ENCODE results near the gene THSD4.
A peak's percentile ranks its signal among the peaks of the same experiment; 100 is the strongest.
"Not testable (repeated sequence)": the region's sequence is repeated elsewhere in the genome, so short reads cannot be mapped to it uniquely, and the experiment has no call there.

The THSD4 gene

DNA sequence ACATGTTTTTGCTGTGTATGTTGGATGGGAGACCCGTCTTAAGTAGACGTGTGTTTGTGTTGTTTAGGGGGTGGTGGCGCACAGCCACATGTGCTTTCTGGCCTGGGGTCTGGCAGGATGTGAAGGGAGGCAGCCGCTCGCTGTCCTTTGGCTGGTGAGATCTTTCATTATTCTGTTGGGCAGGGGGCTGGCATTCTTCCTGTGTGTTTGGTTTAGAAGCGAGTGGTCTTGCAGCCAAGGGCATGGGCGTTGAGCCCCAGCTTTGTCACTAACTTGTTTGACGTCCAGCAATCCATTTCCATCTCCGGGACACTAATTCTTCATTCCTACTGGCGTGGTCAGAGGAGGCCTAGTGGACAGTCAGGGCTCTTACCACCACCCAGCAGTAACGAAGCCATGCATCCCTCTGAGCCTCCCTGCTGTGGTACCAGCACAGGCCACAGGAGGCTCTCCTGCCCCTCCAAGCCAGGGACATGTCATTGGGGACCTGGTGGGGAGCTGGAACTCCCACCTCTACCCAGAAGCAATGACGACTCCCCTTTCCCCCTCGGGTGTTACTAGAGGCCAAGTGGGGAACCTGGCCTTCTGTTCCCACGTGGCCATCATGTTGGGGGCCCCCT, 10.7 kb downstream of the THSD4 start:
- no peak for DNase-seq

DNA sequence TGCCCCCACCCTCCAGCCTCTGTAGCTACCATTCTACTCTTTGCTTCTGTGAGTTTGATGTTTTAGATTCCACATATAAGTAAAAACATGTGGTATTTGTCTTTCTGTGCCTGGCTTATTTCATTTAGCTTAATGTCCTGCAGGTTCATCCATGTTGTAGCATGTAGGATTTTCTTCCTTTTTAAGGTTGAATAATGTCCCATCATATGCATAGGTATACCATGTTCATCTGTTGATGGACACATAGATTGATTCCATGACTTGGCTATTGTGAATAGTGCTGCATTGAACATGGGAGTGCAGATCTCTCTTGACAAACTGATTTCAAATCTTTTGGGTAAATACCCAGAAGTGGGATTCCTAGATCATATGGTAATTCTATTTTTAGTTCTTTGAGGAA, 11.8 kb downstream of the THSD4 start:
- no peak for DNase-seq

DNA sequence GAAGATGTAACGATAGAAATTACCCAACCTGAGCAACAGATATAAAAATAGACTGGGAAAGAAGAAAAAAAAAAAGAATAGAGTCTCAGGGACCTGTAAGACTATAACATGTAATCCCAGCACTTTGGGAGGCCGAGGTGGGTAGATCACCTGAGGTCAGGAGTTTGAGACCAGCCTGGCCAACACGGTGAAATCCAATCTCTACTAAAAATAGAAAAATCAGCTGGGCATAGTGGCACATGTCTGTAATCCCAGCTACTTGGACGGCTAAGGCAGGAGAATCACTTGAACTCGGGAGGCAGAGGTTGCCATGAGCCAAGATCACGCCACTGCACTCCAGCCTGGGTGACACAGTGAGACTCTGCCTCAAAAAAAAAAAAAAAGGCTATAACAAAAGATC, 12.9 kb downstream of the THSD4 start:
- DNase-seq, result not testable (repeated sequence)

DNA sequence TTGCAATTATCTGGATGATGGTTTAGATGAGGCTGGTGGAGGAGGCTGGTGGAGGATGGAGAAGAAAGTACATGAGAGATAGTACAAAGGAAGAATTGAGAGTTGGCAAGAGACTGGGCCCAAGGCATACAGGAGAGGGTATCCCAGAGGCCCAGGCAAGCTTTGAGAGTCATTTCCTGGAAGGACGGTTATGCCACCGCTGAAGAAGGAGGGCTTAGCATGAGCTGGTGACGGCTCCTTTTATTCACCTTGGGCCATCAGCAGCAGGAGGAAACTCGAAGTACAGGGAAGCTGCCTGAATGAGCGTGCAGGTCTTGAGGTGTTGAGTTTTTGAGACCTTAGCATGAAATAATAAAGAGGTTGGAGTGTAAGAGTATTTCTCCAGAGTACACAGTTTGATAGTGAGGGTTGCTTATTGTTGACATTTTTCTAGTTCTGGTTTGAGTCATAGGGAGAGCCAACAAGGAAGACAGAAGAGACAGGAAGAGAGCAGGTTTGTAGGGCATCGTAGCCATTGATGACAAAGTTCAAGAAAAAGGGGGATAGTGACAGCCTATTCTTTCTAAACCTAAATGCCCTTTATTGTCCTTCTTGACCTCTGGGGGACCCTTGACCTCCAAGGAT, 13.8 kb downstream of the THSD4 start:
- no peak for DNase-seq

DNA sequence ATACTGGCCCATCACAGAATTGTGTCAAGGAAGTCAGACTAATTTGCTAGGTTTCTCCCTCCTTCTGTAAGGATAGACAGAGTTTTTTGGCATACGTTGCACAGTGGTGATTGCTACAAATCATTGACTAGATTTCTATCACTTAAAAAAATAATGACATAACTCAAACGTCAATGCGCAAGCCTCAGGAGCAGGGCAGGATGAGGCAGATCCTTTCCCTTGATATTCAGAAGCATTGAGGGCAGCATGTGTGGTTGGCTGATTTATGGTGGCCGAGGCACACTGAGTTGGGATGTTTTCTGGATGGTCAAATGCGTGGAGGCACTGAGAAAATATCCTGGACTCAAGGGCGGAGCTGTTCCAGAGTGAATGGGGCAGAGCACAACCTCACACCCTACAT, 14.4 kb downstream of the THSD4 start:
- no peak for DNase-seq

DNA sequence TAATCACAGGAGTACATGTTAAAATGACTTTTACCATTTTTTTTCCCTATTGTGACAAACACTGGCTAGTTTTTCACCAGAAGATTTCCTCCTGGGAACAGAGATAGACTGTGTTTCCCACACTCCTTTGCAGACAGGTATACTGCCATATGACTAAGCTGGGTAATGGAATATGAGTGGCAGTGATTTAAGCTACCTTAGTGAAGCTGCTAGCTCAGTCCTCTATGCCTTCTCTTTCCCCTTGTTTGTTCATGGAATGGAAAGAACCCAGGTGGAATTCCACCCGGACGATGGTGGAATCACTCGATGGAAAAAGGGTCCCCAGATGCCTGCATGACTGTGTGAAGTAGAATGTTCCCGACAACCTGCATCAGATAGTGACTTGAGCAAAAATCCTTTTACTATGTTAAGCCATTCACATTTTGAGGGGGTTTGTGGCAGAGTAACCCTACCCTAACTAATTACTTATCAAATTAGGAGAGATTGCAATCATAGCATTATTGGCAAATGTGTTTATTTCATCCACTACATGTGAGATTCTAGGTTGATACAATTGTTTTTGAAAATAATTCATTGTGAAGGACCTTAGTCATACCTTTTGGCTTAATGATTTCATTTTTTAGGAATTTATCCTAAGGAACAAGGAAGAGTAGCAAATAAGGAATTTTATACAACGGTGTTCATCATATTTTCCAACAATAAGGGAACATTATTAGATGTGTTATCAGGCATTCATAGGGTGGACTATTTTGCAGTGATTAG, 16.5 kb downstream of the THSD4 start:
- DNase-seq, result no peak

DNA sequence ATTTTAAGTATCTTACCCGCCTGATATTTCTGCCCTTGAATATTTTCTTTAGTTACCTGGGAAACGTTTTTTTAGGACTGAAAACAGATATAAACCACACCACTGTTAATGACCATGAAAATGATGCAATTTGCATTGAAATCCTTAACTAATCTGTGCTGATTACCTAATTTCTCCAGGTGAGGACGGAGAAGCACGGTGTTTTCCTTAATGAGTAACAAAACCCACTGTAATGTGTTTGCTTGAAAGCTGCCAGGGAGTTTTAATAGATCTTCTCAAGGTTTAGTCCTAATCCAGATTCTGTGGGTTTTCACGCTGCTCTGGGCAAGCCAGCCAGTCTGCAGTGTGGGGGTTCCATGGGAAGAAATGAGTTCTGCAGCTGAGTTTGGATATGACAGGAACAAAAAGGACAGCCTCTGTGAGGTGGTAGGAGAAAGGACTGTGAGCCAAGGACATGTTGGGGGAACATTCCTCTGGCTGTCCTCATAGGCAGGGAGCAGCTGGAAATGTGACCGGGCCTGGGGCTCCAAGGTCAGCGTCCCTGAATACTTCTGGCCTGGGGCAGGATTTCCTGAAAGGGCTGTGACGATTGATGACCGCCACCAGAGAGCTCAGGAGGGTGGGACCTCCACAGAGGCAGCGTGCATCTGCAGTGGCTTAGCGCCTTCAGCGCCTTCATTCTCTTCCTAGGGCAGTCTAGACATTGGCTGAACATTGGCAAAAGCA, 18.6 kb downstream of the THSD4 start:
- no peak for DNase-seq

DNA sequence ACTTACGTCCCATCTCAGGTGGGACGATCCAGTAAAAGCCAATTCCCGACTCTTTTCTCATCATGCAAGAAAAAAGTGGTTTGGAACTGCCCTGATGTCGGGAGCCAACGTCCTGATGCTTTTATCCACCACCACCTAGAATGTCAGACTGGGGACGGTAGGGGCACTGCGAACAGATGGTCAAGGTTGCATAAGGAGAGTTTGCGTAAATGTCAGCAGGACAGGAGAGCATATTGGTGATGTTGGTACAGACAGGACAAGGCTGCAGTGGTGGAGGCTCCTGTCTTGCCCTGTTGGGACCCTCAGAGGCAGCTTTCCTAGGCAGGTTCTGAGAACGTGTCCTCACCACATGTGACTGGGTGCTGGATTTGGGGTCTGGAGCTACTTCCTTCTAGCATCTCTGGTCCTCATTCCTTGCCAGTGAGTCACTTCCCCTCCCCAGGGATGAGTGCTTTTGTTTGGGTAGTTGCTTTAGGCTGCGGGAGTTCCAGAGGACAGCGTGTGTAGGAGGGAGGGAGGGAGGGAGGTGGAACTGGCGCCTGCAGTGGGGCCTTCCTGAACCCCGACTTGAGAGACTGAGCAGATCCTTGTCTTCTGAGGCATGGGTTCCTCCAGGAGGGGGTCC, 21.0 kb downstream of the THSD4 start:
- DNase-seq, result no peak

DNA sequence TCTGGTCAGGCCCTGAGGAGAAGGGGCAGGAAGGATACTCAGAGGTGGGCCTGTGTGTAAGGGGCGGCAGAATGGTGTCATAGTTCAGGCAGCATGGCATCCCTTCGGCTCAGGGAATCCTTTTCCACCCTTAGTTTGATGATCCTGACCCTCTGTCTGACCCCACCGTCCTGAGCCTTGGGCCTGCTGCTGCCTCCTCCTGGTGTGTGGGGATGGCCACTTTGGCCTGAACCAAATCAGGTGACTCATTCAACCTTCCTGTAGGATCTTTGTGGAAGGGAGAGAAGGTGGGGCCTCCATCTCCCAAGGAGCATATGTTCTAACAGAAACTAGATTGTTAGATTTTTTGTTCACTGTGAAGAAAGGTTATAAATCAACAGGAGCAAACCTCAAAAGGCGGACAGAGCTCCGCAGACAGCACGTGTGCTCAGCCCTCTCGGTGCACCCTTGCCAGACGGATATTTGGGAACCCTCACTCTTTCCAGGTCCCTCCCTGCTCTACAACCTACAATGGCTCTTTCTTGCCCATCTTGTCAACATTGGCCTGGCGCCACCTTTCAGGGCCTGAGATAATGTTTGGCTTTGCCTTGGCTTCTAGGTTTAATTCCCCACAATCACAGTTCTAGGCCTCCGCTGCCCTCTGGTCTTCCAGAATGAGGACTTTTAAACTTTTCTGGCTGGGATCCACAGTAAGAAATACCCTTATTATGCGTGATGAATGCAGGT, 21.7 kb downstream of the THSD4 start:
- no peak for DNase-seq

DNA sequence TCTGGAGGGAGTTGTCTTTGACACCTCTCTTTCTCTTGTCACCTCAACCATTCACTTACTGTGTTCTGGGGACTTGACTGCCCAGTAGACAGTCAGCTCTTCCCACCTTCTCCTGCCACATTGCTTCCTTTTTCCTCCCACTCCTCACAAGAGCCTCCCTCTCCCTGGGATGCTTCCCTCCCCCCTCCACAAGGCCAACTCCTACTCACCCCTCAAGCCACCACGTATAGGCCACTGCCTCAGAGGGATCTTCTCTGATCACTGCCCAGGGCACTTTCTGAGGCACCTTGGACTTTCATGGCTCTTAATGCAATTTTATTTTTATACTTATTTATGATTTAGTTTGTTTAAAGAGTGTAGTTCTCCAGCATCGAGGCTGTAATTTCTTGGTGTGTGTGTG, 23.2 kb downstream of the THSD4 start:
- no peak for DNase-seq

DNA sequence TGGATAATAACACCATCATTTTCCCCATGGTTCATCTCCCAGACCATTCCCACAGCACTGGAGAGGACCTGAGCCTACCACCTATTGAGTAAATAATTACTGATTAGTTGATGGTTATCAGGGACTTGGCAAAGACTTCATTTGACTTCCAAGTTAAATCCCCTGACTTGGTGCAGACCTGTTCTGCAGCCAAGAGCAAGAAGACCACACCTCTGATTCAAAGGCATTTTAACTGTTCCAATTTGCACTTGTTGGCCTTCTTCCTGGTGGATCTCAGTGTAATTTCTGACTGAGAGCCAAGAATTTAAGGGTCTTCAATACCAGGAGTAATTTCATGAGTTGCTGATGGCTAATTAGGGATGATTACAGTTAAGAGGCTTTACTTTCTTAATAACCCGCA, 24.0 kb downstream of the THSD4 start:
- DNase-seq, result no peak

DNA sequence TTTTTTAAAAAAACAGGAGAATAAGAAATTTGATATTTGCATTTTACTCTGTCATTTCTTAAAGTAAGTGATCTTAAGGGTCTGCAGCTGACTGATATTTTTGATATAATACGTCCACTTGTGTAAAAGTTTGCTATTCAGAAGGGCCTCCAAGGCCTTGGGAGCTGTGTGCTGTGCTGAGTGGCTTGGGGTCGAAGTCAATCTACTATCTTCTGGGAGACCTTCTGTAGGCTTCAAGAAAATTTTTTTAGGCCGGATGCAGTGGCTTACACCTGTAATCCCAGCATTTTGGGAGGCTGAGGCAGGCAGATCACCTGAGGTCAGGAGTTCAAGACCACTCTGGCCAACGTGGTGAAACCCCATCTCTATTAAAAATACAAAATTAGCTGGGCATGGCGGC, 26.3 kb downstream of the THSD4 start:
- no peak for DNase-seq

DNA sequence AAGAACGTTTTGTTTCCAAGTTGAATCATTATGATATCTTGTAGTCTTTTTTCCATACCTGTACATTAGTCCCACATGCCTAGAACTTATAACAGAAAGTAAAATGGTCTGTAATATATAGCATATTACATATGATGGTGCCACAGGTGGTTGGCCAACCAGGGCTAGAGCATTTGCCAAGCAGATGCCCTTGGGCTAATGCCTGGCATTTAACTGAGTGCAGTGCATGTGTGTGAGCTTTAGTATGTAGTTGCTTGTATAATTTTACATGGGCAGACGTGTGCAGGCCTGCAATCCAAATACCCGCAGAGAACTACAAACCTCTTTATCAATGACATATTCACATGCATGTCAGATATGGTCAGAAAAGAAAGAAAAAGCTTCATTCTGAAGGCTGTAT, 27.5 kb downstream of the THSD4 start:
- no peak for DNase-seq

DNA sequence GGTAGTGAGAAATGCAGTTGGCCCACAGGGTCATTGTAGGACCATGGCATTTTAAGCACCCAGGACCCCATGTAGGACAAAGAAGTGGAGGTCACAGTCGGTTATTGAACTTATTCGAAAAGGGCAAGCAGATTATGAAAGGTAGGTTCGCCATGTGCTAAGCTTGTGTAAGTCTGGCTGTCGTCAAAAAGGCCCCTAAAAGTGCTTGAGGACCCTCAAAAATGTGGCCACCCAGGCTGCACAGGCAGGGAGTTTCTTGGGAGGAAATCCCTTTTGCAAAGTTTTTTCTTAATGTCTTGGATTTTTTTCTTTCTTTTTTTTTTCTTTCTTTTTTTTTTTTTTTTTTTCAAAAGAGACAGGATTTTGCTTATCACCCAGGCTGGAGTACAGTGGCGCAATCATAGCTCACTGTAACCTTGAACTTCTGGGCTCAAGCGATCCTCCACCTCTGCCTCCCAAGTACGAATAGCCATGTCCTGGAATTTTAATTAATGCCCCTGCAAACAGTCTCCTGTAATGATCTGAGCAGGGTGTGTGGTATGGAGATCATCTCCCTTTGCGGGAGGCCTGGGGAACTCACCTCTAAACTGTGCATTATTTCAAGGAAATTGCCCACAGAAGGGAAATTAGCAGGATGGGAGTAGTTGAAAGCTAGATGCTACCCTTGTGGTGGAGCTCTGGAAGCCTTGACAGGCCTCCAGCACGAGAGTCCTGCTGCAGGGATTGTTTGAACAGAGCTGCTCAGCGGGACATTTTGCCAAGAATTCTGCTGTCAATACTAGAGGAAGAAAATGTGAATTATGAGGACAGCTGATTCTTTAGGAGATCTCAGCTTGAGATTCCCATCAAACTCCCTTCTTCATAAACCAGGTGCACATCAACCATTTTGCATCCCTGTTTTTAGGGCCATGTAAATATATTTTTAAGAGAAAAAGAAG, 28.4 kb downstream of the THSD4 start:
- no peak for DNase-seq

DNA sequence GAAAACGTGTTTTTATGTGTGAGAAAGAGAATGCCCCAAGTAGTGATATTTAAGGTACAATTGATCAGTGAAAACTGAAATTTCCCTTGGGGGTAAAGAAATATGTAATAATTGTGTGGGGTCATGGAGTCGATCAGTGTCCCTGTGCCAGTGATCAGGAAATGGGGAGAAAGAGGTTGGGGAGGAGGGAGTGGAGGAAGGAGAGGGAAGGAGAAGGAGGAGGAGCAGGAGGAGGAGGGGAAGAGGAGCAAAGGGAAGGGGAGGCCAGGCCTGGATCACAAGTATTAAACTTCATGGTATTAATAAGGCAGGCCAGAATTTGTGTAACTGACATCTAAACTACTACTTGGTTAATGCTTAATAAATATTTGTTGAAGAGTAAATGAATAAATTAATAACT, 30.4 kb downstream of the THSD4 start:
- no peak for DNase-seq

DNA sequence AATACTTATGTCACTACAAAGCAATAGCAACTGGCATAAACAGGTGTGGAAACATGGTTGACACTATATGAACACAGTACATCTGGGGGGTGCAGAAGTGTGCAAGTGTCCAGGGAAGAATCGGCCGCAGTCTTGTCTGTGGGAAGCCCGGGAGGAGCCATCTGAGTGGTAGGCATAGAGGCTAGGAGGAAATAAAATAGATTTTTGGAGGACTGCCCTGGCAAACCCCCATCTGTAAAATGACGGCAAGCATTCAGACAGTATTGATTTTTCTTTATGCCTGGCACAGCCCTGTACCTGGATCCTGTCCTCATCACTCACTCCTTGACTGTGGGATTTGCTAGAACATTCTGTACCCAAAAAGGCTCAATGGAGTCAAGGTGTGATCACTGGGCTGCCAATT, 31.3 kb downstream of the THSD4 start:
- DNase-seq, result no peak

DNA sequence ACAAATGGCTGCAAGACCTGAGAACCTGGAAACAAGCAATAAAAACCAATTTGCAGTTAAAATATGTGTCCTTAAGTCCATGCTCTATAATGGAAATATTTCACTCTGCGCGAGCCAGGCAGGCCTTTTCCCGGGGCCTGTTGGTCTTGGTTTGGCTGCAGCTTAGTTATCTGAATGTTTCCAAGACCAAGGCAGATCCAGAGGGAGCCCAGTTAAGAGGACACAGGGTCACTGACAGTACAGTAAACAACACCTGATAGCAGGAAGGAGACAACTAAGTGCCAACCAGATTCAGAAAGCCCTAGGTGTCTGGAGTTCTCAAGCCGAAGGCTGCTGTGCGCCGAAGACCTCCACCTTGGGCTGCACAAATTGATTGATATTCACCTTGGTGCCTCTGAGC, 32.8 kb downstream of the THSD4 start:
- no peak for DNase-seq

DNA sequence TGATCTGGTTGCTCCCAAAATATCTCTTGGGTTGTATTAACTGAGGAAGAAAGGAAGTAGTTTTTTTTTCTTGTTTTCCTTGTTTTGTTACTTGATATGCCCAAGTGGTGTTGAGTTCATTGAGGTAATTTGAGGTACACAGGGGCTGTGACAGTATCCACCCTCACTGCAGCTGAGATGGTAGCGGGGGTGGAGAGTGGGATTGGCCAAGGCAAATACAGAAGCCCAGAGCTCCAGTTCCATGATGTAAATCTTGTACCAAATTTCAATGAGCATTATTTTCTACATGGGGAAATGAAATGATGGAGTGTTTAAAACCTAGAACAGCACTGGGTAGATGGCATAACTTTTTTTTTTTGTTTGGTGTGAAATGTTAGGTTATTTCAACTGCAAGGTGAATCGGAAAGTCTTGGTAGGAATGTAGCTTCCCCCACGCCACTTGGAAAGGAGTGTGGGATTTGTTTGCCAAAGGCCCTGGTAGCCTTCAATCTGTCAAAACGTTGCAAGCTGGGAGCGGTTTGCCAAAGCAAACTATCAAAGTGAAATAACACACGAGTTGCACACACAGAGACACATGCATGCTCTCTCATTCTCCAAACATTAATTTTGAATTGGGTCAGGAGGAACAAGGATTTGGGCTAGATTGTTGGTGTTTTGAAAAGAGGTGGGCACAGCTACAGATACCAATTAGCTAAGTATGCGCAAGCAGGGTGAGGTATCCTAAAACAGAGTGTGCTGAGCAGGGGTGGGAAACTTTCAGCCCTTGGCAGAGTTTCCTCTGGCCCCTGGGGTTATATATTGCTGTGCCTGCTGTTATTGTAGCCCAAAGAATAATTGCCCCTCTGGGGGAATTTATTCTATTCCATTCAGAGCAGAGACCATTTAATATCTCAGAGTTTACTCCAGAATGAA, 34.6 kb downstream of the THSD4 start:
- peak; percentile 10 for DNase-seq

DNA sequence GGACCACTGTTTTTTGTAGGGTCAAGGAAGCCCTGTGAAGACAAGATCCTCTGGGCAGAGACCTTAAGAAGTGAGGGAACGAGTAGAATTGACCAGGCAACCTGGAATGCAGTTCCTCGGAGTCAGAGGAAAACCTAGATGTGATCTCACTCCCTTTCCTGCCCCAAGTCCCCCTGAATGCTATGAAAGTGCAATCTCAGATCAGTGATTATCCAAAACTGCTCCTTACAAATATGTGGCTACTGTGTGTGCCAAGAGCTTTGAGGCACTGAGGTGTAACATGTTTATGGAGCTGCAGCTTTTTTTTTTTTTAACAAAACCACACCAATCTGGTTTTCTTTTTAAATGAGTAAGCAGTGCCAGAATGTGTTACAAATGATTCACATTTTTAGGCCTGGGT, 35.8 kb downstream of the THSD4 start:
- DNase-seq, result no peak

DNA sequence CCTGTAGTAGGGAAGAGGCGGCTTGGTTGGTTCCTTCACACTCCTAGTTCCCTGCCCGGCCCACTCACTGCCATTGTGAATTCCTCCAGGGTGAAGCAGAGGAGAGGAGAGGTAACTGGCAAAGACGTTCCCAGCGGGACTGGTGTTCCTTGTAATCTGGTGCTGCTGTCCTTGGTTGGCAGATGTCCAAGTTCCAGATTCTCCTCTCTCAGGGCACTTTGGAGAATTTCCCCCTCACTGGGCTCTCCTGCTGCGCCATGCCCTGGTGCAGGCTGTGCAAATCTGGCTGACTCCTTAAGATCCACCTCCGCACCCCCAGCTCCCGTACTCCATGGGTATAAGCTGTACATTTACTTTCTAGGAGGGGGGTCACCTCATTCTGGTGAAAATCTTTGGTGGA, 37.3 kb downstream of the THSD4 start:
- no peak for DNase-seq

Measured in NCI-H69 (cell line).